Breast epithelium (tissue), 4 donors: ENCODE data around the gene VPS9D1. TPM values are rescaled to one million over a fixed set of nuclear protein-coding genes. Genes with fewer than 3 reads are reported as not detected.

ENCODE experiments used
- DNase-seq, 2 donors: peaks; one replicate each; pipeline ENCODE4 v3.0.0-alpha.2; 2019; ENCODE audit warnings: low spot score in 2 of 2
- H3K27ac ChIP-seq, 2 donors: fragments of 200-600 bp; sonication (generic) in 1 of 2; one replicate each; pipeline ENCODE4 v1.5.1; 2016 to 2019; ENCODE audit warnings: mild to moderate bottlenecking in 1 of 2
- H3K27me3 ChIP-seq, 2 donors: fragments of 200-600 bp; sonication (generic) in 1 of 2; one replicate each; pipeline versions ENCODE4 v1.5.1 to v1.6.0; 2017 to 2019; ENCODE audit warnings: control low read depth in 1 of 2, mild to moderate bottlenecking in 1 of 2
- H3K36me3 ChIP-seq: fragments of 200-600 bp; one replicate; pipeline ENCODE4 v1.5.1; 2019
- H3K4me1 ChIP-seq, 2 donors: fragments of 200-600 bp; sonication (generic); one replicate each; pipeline ENCODE4 v1.5.1; 2016 to 2019; ENCODE audit warnings: control low read depth in 1 of 2
- H3K4me3 ChIP-seq, 3 donors: fragments of 200-600 bp; sonication (generic); 1 replicate in 2 of 3; 2 replicates in 1 of 3; pipeline ENCODE4 v1.5.1; 2016 to 2019; ENCODE audit warnings: mild to moderate bottlenecking in 3 of 3, moderate library complexity in 2 of 3
- H3K9me3 ChIP-seq, 2 donors: fragments of 200-600 bp; sonication (generic) in 1 of 2; one replicate each; pipeline ENCODE4 v1.5.1; 2016 to 2019; ENCODE audit warnings: control low read depth in 1 of 2
- POLR2A ChIP-seq: fragments of 450-650 bp; IDR thresholded peaks from one replicate; pipeline ENCODE4 v1.6.1; 2016; ENCODE audit warnings: antibody characterized with exemption, mild to moderate bottlenecking, moderate library complexity
- POLR2AphosphoS5 ChIP-seq, 3 donors: sonication (generic); formaldehyde crosslinking; IDR thresholded peaks; one replicate each; pipeline ENCODE4 v1.6.1; 2017; ENCODE audit warnings: antibody characterized with exemption in 3 of 3
- intact Hi-C: fragments of 100-400 bp; cut with DNase I; formaldehyde crosslinking; loops from one replicate; pipeline ENCODE4 v1.15.1; 2023; ENCODE audit warnings: low total_unique reads
- total RNA-seq, 3 donors: library from RNA; depleted of rRNA; stranded (reverse); fragments of >200 nt; gene quantifications; one replicate each; pipeline ENCODE4 v1.1.0, GENCODE V29; 2016
- TF ChIP-seq, protein P1 (sequence below), 3 donors: fragments of 450-650 bp; IDR thresholded peaks; one replicate each; pipeline ENCODE4 v1.5.1; 2016 to 2017; ENCODE audit warnings: antibody characterized with exemption in 3 of 3, mild to moderate bottlenecking in 3 of 3, moderate library complexity in 3 of 3

VPS9D1 gene
- total RNA-seq, 3 donors from 2014 or later = 4.8 to 6.6 (median 5.4) TPM

DNA sequence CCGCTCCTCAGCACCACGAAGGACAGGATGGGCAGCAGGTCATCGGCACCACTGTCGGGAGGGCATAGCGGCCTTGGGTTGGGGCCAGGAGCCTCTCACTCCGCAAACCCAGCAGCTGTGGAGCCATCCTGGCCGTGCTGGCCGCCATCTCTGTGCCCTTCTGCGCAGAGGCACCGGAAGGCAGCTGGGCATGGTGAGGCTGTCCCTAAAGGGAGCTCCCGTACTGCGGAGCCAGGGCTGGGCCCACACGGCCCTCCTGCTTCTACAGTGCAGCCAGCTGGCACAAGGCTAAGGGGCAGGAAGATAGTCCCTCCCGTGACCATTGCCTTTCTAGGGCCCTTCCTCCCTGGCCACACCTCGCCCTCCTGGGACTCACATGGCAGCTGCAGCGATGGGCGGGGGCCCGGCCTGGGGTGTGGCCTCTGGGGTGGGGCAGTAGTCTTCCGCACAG, 12.2 kb downstream of the VPS9D1 start:
- TF ChIP-seq POLR2AphosphoS5 (IDR thresholded peaks at IDR 0.05) (no peak), POLR2A (no peak)
- TF ChIP-seq, protein P1, sequence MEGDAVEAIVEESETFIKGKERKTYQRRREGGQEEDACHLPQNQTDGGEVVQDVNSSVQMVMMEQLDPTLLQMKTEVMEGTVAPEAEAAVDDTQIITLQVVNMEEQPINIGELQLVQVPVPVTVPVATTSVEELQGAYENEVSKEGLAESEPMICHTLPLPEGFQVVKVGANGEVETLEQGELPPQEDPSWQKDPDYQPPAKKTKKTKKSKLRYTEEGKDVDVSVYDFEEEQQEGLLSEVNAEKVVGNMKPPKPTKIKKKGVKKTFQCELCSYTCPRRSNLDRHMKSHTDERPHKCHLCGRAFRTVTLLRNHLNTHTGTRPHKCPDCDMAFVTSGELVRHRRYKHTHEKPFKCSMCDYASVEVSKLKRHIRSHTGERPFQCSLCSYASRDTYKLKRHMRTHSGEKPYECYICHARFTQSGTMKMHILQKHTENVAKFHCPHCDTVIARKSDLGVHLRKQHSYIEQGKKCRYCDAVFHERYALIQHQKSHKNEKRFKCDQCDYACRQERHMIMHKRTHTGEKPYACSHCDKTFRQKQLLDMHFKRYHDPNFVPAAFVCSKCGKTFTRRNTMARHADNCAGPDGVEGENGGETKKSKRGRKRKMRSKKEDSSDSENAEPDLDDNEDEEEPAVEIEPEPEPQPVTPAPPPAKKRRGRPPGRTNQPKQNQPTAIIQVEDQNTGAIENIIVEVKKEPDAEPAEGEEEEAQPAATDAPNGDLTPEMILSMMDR (IDR thresholded peaks at IDR 0.05) = no peak
- peaks cover 0 to 9% of the 10 kb centered on the region in 2 donors for H3K4me1 ChIP-seq
- no peak for DNase-seq
- no peak overlapping the region for H3K4me3 ChIP-seq
- H3K36me3 ChIP-seq = no peaks in the 10 kb centered on the region
- no peaks in the 10 kb centered on the region for H3K9me3 ChIP-seq
- intact Hi-C loops = no loop called here
- H3K27me3 ChIP-seq = no peaks in the 10 kb centered on the region
- no peak overlapping the region for H3K27ac ChIP-seq

DNA sequence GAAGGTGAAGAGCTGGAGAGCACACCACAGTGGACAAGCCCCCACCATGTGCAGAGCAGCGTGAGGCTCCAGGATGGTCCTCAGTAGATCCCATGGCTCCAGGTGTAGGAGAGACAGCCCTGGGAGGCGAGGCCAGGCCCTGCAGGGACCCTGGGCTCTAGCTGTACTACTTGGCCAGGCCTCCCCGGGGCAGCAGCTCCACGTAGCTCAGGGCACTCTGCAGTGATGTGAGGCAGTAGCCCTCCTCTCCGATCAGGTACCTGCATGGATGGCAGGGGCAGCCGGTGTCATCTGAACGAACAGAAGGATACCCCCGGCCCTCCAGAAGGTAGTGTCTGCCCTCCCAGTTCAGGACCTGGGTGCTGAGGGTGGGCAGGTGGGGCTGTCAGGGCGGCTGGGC, 13.0 kb downstream of the VPS9D1 start:
- H3K9me3 ChIP-seq = no peaks in the 10 kb centered on the region
- TF ChIP-seq, protein P1 (IDR thresholded peaks at IDR 0.05) = no peak
- TF ChIP-seq POLR2AphosphoS5 (IDR thresholded peaks at IDR 0.05) = no peak
- TF ChIP-seq POLR2A = no peak
- intact Hi-C loops = no loop called here
- no peak overlapping the region for H3K27ac ChIP-seq
- H3K4me3 ChIP-seq = no peak overlapping the region
- no peaks in the 10 kb centered on the region for H3K27me3 ChIP-seq
- no peak for DNase-seq
- no peaks in the 10 kb centered on the region for H3K36me3 ChIP-seq
- H3K4me1 ChIP-seq = peaks cover 0 to 9% of the 10 kb centered on the region in 2 donors

DNA sequence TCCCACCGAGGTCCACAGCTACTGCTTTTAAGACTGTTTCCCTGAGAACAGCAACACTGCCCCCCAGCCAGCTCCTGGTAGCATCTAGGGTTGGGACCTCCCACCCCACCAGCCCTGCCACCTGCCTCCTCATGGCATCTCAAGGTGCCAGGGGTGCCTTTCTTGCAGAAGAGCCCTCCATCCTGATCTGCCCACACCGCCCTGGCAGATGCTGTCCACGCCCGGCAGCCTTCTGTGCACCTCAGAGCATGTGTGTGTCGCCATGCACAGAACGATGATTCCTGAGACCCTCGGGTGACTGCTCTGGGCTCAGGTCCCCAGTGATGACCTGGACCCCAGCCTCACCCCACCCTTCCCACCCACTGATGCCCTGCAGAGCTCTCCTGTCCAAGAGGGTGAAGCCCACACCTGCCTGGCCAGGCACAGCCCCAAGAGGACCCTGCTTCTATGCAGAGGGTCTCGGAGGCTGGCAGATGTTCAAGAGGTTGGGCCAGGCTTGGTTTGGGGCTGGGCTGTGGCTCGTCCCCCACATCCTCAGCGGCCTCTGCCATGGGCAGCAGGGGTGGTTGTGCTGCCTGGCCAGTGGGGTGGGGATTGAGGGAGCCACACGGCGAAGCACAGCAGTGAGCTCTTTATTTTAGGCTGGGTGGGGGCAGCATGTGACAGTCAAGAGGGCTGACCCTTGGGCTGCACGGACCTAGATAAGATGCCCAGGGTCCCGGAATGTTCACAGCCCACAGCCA, 14.0 kb downstream of the VPS9D1 start:
- H3K4me1 ChIP-seq = no peaks in the 10 kb centered on the region
- no peak for TF ChIP-seq POLR2AphosphoS5 (IDR thresholded peaks at IDR 0.05)
- TF ChIP-seq, protein P1 (IDR thresholded peaks at IDR 0.05) = no peak
- no peak for TF ChIP-seq POLR2A
- DNase-seq = no peak
- no peaks in the 10 kb centered on the region for H3K36me3 ChIP-seq
- no peaks in the 10 kb centered on the region for H3K27me3 ChIP-seq
- peak overlapping the region in 1 of 3 donors; percentile 7 for H3K4me3 ChIP-seq
- intact Hi-C loops = no loop called here
- H3K27ac ChIP-seq = no peak overlapping the region
- no peaks in the 10 kb centered on the region for H3K9me3 ChIP-seq

DNA sequence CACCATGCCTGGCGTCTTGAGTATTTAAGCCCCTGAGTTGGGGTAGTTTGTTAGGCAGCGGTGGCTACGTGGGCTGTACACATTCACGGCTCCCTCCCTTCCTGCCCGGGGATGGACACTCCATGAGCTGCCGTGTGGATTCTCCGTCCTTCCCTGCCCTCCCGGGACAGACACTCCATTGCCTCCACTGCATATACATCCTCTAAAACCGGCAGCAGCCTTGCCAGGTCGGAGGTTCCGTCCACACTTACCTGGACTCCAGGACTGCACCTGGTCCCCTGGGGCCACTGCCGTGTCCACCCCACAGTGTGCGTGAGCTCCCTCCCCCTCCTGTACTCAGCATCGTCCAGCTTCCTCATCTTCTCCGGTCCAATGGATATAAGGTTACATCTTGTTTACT, 15.7 kb downstream of the VPS9D1 start:
- TF ChIP-seq POLR2A (no peak), POLR2AphosphoS5 (IDR thresholded peaks at IDR 0.05) (no peak)
- TF ChIP-seq, protein P1 (IDR thresholded peaks at IDR 0.05) = no peak
- H3K4me1 ChIP-seq = no peaks in the 10 kb centered on the region
- no peak for DNase-seq
- H3K4me3 ChIP-seq = no peak overlapping the region
- H3K9me3 ChIP-seq = no peaks in the 10 kb centered on the region
- H3K27ac ChIP-seq = no peak overlapping the region
- H3K27me3 ChIP-seq = no peaks in the 10 kb centered on the region
- intact Hi-C loops = no loop called here
- no peaks in the 10 kb centered on the region for H3K36me3 ChIP-seq

DNA sequence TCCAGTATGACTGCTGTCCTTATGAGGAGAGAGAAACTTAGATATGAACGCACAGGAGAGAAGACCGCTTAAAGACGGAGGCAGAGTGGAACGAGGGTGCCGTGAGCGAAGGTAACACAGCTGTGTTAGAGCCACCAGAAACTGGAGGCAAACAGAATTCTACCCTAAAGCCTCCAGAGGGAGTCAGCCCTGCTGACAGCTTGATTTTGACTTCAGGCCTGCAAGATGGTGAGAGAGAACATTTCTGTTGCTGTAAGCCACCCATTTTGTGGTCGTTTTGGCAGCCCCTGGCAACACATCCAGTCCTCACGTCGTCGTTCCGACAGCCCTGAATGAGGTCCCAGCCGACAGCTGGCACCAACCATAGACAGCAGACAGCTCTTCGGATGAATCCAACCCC, 16.4 kb downstream of the VPS9D1 start:
- Histone ChIP-seq H3K27ac (no peak overlapping the region), H3K9me3 (no peaks in the 10 kb centered on the region), H3K27me3 (no peaks in the 10 kb centered on the region), H3K4me1 (no peaks in the 10 kb centered on the region), H3K4me3 (no peak overlapping the region), H3K36me3 (no peaks in the 10 kb centered on the region)
- TF ChIP-seq POLR2A (no peak), POLR2AphosphoS5 (IDR thresholded peaks at IDR 0.05) (no peak)
- TF ChIP-seq, protein P1 (IDR thresholded peaks at IDR 0.05) = no peak
- DNase-seq = no peak
- intact Hi-C loops = no loop called here
